Mesothelial cell of epicardium (in vitro differentiated cells): ENCODE data around the gene ME1. TPM values are rescaled to one million over a fixed set of nuclear protein-coding genes. Genes with fewer than 3 reads are reported as not detected.

Experiments
- DNase-seq, 2 experiments: peaks; one replicate each; pipeline ENCODE4 v3.0.0; 2021; ENCODE audit warnings: low spot score in 2 of 2; ENCODE audit not compliant: unreplicated experiment in 2 of 2
- H3K27ac Mint-ChIP-seq: 2 replicates; pipeline ENCODE4 v1.8.0; 2021; ENCODE audit warnings: mixed read lengths
- H3K27me3 Mint-ChIP-seq: 2 replicates; pipeline ENCODE4 v1.8.0; 2021; ENCODE audit warnings: low read depth, mixed read lengths
- H3K36me3 Mint-ChIP-seq: 2 replicates; pipeline ENCODE4 v1.8.0; 2021; ENCODE audit warnings: mixed read lengths
- H3K4me1 Mint-ChIP-seq: 2 replicates; pipeline ENCODE4 v1.8.0; 2021; ENCODE audit warnings: mixed read lengths
- H3K4me3 Mint-ChIP-seq: 2 replicates; pipeline ENCODE4 v1.8.0; 2021; ENCODE audit warnings: mild to moderate bottlenecking, moderate library complexity, mixed read lengths
- H3K9me3 Mint-ChIP-seq: 2 replicates; pipeline ENCODE4 v1.8.0; 2021; ENCODE audit warnings: mixed read lengths
- total RNA-seq: library from RNA; stranded (reverse); gene quantifications from 3 replicates; pipeline ENCODE4 v1.2.1, GENCODE V29; 2021
- TF ChIP-seq, protein P1 (sequence below): fragments of 200-600 bp; sonication (generic); IDR thresholded peaks from one replicate; pipeline ENCODE4 v1.5.0; 2021; ENCODE audit warnings: antibody characterized with exemption; ENCODE audit not compliant: unreplicated experiment

The ME1 gene
- 9.0 to 9.6 TPM (median 9.4 TPM) in 3 replicates for total RNA-seq

DNA sequence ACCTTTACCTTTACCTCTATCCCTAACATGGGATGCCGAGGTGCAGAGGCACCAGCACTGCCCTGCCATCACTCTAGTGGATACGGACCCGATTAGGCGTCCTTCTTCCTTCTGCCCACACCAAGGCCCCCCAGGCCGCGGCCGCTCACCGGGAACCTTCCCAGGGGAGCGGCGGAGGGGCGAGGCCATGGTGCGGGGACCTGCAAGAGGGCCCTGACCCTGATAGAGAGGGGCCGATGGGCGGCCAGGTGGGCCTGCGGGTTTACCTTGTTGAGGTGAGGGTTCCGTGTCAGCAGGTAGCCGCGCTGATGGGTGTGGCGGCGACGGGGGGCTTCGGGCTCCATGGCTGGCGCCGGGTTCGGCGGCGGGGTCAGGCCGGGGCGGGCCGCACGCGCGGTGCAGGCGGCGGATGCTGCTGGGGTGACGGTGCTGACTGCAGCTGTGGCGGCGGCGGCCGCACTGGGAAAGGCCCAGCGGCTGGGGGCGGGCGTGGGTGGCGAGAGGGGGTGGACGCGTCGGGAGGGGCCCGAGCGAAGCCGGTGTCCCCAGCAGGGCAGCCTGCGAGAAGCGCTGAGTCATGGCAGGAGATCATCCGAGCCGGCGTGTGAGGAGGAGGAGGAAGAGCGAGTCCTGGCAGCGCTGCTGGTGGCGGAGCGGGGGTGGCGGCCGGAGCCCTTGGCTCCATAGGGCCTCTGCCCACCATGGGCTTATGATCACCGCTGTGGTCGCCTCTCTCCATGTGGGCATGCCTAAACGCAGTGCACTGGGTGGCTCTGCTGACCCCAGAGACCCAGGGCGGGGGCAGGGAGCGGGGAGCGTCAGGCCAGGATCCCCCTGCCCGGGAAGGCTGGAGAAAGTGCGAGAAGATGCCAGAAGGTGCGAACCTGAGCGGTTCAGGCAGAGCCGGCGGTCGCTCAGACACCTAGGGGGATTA lies at the start of gene ME1:
ME1 (minus strand) TSS at position 441 of the 934 bp plus-strand sequence; CDS start at position 344, 97 bp downstream.
- TF ChIP-seq, protein P1, sequence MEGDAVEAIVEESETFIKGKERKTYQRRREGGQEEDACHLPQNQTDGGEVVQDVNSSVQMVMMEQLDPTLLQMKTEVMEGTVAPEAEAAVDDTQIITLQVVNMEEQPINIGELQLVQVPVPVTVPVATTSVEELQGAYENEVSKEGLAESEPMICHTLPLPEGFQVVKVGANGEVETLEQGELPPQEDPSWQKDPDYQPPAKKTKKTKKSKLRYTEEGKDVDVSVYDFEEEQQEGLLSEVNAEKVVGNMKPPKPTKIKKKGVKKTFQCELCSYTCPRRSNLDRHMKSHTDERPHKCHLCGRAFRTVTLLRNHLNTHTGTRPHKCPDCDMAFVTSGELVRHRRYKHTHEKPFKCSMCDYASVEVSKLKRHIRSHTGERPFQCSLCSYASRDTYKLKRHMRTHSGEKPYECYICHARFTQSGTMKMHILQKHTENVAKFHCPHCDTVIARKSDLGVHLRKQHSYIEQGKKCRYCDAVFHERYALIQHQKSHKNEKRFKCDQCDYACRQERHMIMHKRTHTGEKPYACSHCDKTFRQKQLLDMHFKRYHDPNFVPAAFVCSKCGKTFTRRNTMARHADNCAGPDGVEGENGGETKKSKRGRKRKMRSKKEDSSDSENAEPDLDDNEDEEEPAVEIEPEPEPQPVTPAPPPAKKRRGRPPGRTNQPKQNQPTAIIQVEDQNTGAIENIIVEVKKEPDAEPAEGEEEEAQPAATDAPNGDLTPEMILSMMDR = no peak
- H3K4me3 Mint-ChIP-seq = peak within 1 kb of the TSS; percentile 83
- H3K27me3 Mint-ChIP-seq = no peaks in the 10 kb centered on the region
- H3K9me3 Mint-ChIP-seq = peaks cover 9% of the 10 kb centered on the region
- peaks cover 24% of the 10 kb centered on the region for H3K4me1 Mint-ChIP-seq
- H3K36me3 Mint-ChIP-seq = peaks cover 6% of the 10 kb centered on the region
- peak within 1 kb of the TSS; percentile 94 for H3K27ac Mint-ChIP-seq
- DNase-seq = peak; percentile 42 to 68

DNA sequence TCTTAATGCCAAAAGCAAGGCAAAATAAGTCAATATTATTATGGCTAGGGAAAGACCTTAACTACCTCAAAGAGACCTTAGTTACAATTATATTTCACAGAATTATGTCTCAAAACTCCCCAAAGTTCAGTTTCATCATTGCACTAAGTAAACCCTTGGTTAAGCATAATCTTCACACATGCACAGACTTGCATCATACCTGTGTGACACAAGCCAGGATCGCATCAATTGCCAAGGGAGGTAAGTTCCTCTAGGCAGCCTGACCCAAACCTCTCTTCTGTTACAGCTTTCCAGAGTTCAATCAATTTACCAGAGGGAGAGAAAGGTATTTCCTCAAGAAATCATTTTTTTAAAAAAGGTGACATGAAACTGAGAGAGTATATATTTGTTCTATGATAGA lies 49.6 kb upstream of the ME1 start:
- DNase-seq = no peak
- TF ChIP-seq, protein P1 = no peak
- no peaks in the 10 kb centered on the region for H3K36me3 Mint-ChIP-seq
- H3K27ac Mint-ChIP-seq = peak overlapping the region; percentile 35
- H3K9me3 Mint-ChIP-seq = peaks cover 2% of the 10 kb centered on the region
- no peak overlapping the region for H3K4me3 Mint-ChIP-seq
- H3K27me3 Mint-ChIP-seq = no peaks in the 10 kb centered on the region
- peaks cover 11% of the 10 kb centered on the region for H3K4me1 Mint-ChIP-seq

DNA sequence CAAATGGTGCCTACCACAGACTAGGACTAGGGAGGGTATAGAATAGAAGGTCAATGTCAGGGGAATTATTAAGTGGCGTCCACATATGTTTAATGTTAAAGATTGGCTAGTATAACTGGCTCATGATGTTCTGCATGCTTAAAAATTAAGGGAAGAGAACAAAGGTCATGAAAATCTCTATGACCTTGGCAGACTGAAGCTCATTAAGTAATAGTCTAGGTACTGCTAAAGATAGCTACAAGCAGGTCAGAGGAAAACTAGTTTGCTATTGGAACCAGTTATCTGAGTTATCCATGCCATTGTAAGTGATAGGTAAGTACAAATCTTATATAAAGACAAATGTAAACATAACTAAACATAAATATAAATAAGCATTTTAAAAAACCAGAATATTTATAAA lies 48.5 kb upstream of the ME1 start:
- TF ChIP-seq, protein P1 = no peak
- Mint-ChIP-seq H3K9me3 (no peaks in the 10 kb centered on the region), H3K27ac (no peak overlapping the region), H3K36me3 (no peaks in the 10 kb centered on the region), H3K4me1 (peaks cover 11% of the 10 kb centered on the region), H3K27me3 (no peaks in the 10 kb centered on the region), H3K4me3 (no peak overlapping the region)
- DNase-seq = no peak

DNA sequence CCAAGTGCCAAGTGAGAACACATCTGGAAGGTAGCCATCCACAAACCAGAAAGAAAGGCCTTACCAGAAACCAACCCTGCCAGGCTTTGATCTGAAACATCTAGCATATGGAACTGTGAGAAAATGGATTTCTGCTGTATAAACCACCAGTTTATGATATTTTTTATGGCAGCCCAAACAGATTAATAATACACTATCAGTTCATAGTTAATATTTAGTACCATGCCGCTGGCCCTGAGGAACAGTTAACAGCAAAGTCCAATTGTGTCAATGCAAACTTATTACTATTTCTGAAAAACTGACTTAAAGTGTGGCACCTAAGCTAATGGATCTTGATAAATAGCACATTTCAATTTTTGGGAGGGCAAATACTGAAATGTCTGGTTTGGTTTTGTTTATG lies 46.1 kb upstream of the ME1 start:
- no peaks in the 10 kb centered on the region for H3K27me3 Mint-ChIP-seq
- peaks cover 11% of the 10 kb centered on the region for H3K4me1 Mint-ChIP-seq
- H3K27ac Mint-ChIP-seq = no peak overlapping the region
- TF ChIP-seq, protein P1 = no peak
- H3K36me3 Mint-ChIP-seq = no peaks in the 10 kb centered on the region
- H3K4me3 Mint-ChIP-seq = no peak overlapping the region
- no peak for DNase-seq
- H3K9me3 Mint-ChIP-seq = no peaks in the 10 kb centered on the region

DNA sequence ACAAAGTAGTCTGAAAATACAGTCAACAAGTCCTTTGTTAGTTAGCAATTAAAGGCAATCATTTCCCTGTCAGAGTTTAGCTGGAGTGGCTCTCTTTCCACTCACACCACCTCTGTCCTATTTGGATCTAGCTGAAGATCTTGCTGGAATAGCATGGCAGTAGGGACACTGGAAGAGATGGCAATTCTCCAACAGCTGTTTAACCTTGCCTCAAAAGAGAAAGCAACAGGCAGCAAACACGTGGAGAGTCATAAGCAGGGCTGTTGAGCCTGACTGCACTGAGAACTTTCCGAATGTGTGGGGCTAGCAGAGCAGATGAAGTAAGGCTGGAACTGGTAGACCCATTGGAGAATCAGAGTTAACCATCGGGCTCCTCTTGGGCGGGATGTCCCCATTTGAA lies 43.5 kb upstream of the ME1 start:
- no peaks in the 10 kb centered on the region for H3K36me3 Mint-ChIP-seq
- no peak for DNase-seq
- no peaks in the 10 kb centered on the region for H3K4me1 Mint-ChIP-seq
- H3K27me3 Mint-ChIP-seq = no peaks in the 10 kb centered on the region
- no peak overlapping the region for H3K27ac Mint-ChIP-seq
- TF ChIP-seq, protein P1 = no peak
- no peak overlapping the region for H3K4me3 Mint-ChIP-seq
- no peaks in the 10 kb centered on the region for H3K9me3 Mint-ChIP-seq
